Thyroid gland (tissue), 4 donors: Measurements from ENCODE around the gene TRIM37. TPM values are rescaled to one million over a fixed set of nuclear protein-coding genes. Genes with fewer than 3 reads are reported as not detected.
"Not testable (repeated sequence)": the region's sequence is repeated elsewhere in the genome, so short reads cannot be mapped to it uniquely, and the experiment has no call there.

Experiments used
- DNase-seq, 2 donors: peaks; one replicate each; pipeline ENCODE4 v3.0.0-alpha.2; 2019
- H3K27ac ChIP-seq, 3 donors: fragments of 200-600 bp; sonication (generic); 1 replicate in 2 of 3; 2 replicates in 1 of 3; pipeline ENCODE4 v1.5.1; 2016 to 2019; ENCODE audit warnings: mild to moderate bottlenecking in 1 of 3, moderate library complexity in 1 of 3
- H3K27me3 ChIP-seq: fragments of 200-600 bp; sonication (generic); one replicate; pipeline ENCODE4 v1.5.1; 2019
- H3K36me3 ChIP-seq, 2 donors: fragments of 200-600 bp; sonication (generic); one replicate each; pipeline ENCODE4 v1.5.1; 2016 to 2019
- H3K4me1 ChIP-seq, 2 donors: fragments of 200-600 bp; sonication (generic); one replicate each; pipeline ENCODE4 v1.5.1; 2017 to 2019
- H3K4me3 ChIP-seq, 3 donors: fragments of 200-600 bp; sonication (generic); replicated peaks in 1 of 3; 1 replicate in 2 of 3; 2 replicates in 1 of 3; pipeline ENCODE4 v1.5.1; 2016; ENCODE audit warnings: mild to moderate bottlenecking in 1 of 3
- H3K9me3 ChIP-seq: fragments of 200-600 bp; sonication (generic); one replicate; pipeline ENCODE4 v1.5.1; 2017
- POLR2A ChIP-seq, 2 donors: fragments of 450-650 bp; IDR thresholded peaks; one replicate each; pipeline ENCODE4 v1.6.1; 2017; ENCODE audit warnings: antibody characterized with exemption in 2 of 2, mild to moderate bottlenecking in 2 of 2, moderate library complexity in 1 of 2
- WGBS, 2 donors: methylation state at CpG; one replicate each; pipeline ENCODE4 v1.1.5; 2017; 5-methylcytosine and 5-hydroxymethylcytosine counted together
- intact Hi-C: fragments of 100-400 bp; cut with DNase I; formaldehyde crosslinking; loops from one replicate; pipeline ENCODE4 v1.15.1; 2023
- total RNA-seq, 4 donors: library from RNA; depleted of rRNA; stranded (reverse); fragments of >200 nt; gene quantifications; one replicate each; pipeline ENCODE4 v1.2.3, GENCODE V29; 2016
- TF ChIP-seq, protein P1 (sequence below), 6 experiments: fragments of 200-600 bp in 3 of 6; fragments of 450-650 bp in 3 of 6; sonication (generic) in 3 of 6; IDR thresholded peaks; one replicate each; pipeline ENCODE4 v1.5.1; 2016 to 2019; ENCODE audit warnings: antibody characterized with exemption in 6 of 6, mild to moderate bottlenecking in 2 of 6, inconsistent platforms in 1 of 6, moderate library complexity in 1 of 6

The TRIM37 gene
- total RNA-seq, 4 donors from 2014 or later, result 30.2 to 46.8 (median 34.2) TPM

DNA sequence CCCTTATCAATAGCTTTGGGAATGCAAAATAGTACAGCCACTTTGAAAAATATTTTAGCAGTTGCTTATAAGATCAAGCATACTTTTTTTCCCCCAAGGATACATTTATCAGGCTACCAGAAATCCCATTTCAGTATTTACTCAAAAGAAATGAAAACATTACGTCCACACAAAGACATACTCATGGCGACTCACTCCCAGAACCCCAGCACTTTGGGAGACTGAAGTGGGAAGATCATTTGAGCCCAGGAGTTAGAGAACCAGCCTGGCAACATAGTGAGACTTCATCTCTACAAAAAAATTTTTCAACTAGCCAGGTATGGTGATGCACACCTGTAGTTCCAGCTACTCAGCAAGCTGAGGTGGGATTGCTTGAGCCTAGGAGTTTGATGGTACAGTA is 42.4 kb upstream of the TRIM37 start:
- H3K36me3 ChIP-seq, result no peaks in the 10 kb centered on the region
- no peak overlapping the region for H3K4me3 ChIP-seq
- H3K4me1 ChIP-seq, result peaks cover 17 to 19% of the 10 kb centered on the region in 2 donors
- H3K27me3 ChIP-seq, result no peaks in the 10 kb centered on the region
- DNase-seq, result no peak
- WGBS, 2 donors, result 89 to 97% methylated on average over 2 of the region's 2 CpGs
- no peak overlapping the region for H3K27ac ChIP-seq
- no peaks in the 10 kb centered on the region for H3K9me3 ChIP-seq
- intact Hi-C loops, result no loop called here
- no peak for TF ChIP-seq POLR2A (IDR thresholded peaks at IDR 0.05)
- TF ChIP-seq, protein P1, sequence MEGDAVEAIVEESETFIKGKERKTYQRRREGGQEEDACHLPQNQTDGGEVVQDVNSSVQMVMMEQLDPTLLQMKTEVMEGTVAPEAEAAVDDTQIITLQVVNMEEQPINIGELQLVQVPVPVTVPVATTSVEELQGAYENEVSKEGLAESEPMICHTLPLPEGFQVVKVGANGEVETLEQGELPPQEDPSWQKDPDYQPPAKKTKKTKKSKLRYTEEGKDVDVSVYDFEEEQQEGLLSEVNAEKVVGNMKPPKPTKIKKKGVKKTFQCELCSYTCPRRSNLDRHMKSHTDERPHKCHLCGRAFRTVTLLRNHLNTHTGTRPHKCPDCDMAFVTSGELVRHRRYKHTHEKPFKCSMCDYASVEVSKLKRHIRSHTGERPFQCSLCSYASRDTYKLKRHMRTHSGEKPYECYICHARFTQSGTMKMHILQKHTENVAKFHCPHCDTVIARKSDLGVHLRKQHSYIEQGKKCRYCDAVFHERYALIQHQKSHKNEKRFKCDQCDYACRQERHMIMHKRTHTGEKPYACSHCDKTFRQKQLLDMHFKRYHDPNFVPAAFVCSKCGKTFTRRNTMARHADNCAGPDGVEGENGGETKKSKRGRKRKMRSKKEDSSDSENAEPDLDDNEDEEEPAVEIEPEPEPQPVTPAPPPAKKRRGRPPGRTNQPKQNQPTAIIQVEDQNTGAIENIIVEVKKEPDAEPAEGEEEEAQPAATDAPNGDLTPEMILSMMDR (IDR thresholded peaks at IDR 0.05), result no peak

DNA sequence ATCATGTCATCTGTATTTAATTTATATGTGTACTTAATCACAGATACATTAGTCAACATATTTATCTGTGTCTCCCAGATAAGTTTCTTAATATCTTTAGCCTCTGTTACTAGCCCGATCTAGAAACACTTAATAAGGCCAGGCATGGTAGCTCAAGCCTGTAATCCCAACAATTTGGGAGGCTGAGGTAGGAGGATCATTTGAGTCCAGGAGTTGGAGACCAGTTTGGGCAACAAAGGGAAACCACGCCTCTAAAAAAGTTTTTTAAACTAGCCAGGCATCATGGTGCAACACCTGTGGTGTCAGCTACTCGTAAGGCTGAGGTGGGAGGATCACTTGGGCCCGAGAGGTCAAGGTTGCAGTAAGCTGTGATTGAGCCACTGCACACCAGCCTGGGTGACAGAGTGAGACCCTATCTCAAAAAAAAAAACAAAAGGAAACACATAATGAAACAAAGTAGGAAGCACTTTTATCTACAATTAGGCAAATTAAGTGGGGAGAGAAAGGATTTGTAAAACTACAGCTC is 39.0 kb upstream of the TRIM37 start:
- Histone ChIP-seq H3K27me3 (no peaks in the 10 kb centered on the region), H3K9me3 (no peaks in the 10 kb centered on the region), H3K4me1 (peaks cover 0 to under 1% of the 10 kb centered on the region in 2 donors), H3K36me3 (no peaks in the 10 kb centered on the region), H3K27ac (no peak overlapping the region), H3K4me3 (no peak overlapping the region)
- no peak for TF ChIP-seq POLR2A (IDR thresholded peaks at IDR 0.05)
- TF ChIP-seq, protein P1 (IDR thresholded peaks at IDR 0.05), result no peak
- intact Hi-C loops, result no loop called here
- no peak for DNase-seq
- WGBS, 2 donors, result 94 to 97% methylated on average over 4 of the region's 4 CpGs

DNA sequence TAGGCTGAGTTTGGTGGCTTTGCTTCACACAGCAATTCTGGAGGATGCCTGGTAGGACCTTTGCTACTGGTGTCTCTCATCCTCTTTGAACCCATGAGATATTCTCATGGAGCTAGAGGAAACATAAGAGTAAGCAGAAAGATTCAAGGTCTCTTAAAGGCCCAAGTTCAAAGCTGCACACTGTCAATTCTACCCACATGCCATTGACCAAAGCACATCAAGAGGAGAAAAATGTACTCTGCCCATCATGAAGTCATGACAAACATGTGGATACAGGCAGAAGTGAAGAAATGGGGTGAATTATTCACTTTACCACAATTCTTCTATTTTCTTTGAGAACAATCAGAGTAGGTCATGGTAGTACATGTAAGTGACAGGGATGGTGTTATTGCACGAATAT is 35.2 kb upstream of the TRIM37 start:
- WGBS, 2 donors, result 90 to 97% methylated on average over 1 of the region's 1 CpG
- Histone ChIP-seq H3K36me3 (no peaks in the 10 kb centered on the region), H3K27ac (no peak overlapping the region), H3K4me3 (no peak overlapping the region), H3K9me3 (no peaks in the 10 kb centered on the region), H3K4me1 (no peaks in the 10 kb centered on the region), H3K27me3 (no peaks in the 10 kb centered on the region)
- TF ChIP-seq, protein P1 (IDR thresholded peaks at IDR 0.05), result no peak
- no peak for TF ChIP-seq POLR2A (IDR thresholded peaks at IDR 0.05)
- no peak for DNase-seq
- intact Hi-C loops, result no loop called here

DNA sequence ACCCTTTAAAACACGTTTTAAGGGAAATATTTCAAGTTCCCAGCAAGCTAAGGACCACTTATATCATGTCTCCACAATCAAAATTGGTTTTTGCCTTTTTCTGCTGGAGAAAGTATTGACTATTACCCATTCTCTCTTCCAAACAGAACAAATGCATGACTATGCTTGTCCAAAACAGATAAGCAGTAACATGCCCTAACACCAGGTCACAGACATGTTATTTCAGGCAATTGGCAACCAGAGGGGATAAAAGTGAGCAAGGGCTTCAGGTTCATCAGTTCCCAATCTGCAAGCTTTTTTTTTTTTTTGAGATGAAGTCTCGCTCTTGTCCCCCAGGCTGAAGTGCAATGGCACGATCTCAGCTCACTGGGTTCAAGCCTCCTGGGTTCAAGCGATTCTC is 33.3 kb upstream of the TRIM37 start:
- Histone ChIP-seq H3K27ac (no peak overlapping the region), H3K4me3 (no peak overlapping the region), H3K9me3 (no peaks in the 10 kb centered on the region), H3K4me1 (no peaks in the 10 kb centered on the region), H3K36me3 (no peaks in the 10 kb centered on the region), H3K27me3 (no peaks in the 10 kb centered on the region)
- no peak for TF ChIP-seq POLR2A (IDR thresholded peaks at IDR 0.05)
- TF ChIP-seq, protein P1 (IDR thresholded peaks at IDR 0.05), result no peak
- intact Hi-C loops, result no loop called here
- DNase-seq, result no peak
- WGBS, 2 donors, result 96% methylated on average over 4 of the region's 4 CpGs

DNA sequence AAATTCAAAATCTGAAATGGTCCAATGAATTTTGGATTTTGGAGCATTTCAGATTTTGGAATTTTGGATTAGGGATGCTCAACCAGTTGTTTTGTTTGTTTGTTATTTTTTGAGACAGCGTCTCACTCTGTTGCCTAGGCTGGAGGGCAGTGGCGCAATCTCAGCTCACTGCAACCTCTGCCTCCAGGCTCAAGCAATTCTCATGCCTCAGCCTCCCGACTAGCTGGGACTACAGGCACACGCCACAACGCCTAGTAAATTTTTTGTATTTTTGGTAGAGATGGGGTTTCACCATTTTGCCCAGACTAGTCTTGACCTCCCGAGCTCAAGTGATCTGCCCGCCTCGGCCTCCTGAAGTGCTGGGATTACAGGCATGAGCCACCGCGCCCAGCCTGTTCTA is 31.7 kb upstream of the TRIM37 start:
- H3K27ac ChIP-seq, DNase-seq, H3K27me3 ChIP-seq, H3K4me1 ChIP-seq, H3K4me3 ChIP-seq, H3K9me3 ChIP-seq, H3K36me3 ChIP-seq, intact Hi-C loops: not testable (repeated sequence)
- 93 to 94% methylated on average over 10 of the region's 10 CpGs for WGBS, 2 donors

DNA sequence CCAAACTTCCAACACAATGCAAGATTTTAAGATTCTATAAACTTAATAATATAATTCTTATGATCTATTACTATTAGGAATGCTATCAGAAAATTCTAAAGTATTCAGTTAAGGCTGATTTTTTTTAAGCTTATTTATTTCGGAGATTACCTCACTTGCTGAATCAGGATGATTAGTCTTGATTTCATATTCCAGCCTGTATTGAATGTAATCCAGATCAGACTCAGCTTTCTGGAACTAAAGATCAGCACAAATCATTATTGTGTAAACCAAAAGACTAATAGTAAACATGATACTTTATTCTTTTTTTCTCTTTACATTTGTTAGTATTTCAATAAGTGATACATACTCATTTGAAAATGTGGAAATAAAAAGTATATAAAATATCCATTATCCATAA is 24.5 kb upstream of the TRIM37 start:
- no peak for DNase-seq
- Histone ChIP-seq H3K4me3 (no peak overlapping the region), H3K27me3 (no peaks in the 10 kb centered on the region), H3K4me1 (no peaks in the 10 kb centered on the region), H3K36me3 (no peaks in the 10 kb centered on the region), H3K9me3 (no peaks in the 10 kb centered on the region), H3K27ac (no peak overlapping the region)
- no peak for TF ChIP-seq POLR2A (IDR thresholded peaks at IDR 0.05)
- TF ChIP-seq, protein P1 (IDR thresholded peaks at IDR 0.05), result no peak
- WGBS, 2 donors, result 83 to 90% methylated on average over 1 of the region's 1 CpG
- intact Hi-C loops, result no loop called here
